ENCODE measurements around the gene EVC. TPM values are rescaled to one million over a fixed set of nuclear protein-coding genes. Genes with fewer than 3 reads are reported as not detected.

EVC gene
- total and polyA plus RNA-seq, 2 experiments from 2014 or later: 4.8 to 8.6 TPM

GRCh38 chr4:5683566-5683965 lies 27.4 kb upstream of the EVC start:
- Histone ChIP-seq H3K9me2 (replicated peaks; ENCODE audit: insufficient read depth) (no peaks in the 10 kb centered on the region), H3K27ac (no peak overlapping the region), H3K36me3 (replicated peaks; ENCODE audit: insufficient read depth, low read depth) (no peaks in the 10 kb centered on the region), H2AFZ (no peak overlapping the region), H3K4me2 (no peak overlapping the region), H3K79me2 (no peaks in the 10 kb centered on the region), H3K9me3 (ENCODE audit: low read depth) (no peaks in the 10 kb centered on the region), H3K4me1 (ENCODE audit: insufficient read depth) (no peaks in the 10 kb centered on the region), H4K20me1 (ENCODE audit: insufficient read depth, poor library complexity, severe bottlenecking) (no peaks in the 10 kb centered on the region), H3K27me3 (no peaks in the 10 kb centered on the region), H3K4me3 (no peak overlapping the region)
- DNase-seq (ENCODE audit: low spot score): no peak
- TF ChIP-seq, protein P1, sequence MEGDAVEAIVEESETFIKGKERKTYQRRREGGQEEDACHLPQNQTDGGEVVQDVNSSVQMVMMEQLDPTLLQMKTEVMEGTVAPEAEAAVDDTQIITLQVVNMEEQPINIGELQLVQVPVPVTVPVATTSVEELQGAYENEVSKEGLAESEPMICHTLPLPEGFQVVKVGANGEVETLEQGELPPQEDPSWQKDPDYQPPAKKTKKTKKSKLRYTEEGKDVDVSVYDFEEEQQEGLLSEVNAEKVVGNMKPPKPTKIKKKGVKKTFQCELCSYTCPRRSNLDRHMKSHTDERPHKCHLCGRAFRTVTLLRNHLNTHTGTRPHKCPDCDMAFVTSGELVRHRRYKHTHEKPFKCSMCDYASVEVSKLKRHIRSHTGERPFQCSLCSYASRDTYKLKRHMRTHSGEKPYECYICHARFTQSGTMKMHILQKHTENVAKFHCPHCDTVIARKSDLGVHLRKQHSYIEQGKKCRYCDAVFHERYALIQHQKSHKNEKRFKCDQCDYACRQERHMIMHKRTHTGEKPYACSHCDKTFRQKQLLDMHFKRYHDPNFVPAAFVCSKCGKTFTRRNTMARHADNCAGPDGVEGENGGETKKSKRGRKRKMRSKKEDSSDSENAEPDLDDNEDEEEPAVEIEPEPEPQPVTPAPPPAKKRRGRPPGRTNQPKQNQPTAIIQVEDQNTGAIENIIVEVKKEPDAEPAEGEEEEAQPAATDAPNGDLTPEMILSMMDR (IDR thresholded peaks at IDR 0.05; ENCODE audit: poor library complexity): no peak
- no peak for TF ChIP-seq EZH2 (IDR thresholded peaks at IDR 0.05; ENCODE audit: borderline replicate concordance)
- TF ChIP-seq EZH2phosphoT487 (IDR thresholded peaks at IDR 0.05; ENCODE audit: low read depth, severe bottlenecking, unreplicated experiment): no peak
- 74% methylated on average over 9 of the region's 10 CpGs for WGBS (ENCODE audit: low lambda C conversion rate, missing lambda C conversion rate)

DNA sequence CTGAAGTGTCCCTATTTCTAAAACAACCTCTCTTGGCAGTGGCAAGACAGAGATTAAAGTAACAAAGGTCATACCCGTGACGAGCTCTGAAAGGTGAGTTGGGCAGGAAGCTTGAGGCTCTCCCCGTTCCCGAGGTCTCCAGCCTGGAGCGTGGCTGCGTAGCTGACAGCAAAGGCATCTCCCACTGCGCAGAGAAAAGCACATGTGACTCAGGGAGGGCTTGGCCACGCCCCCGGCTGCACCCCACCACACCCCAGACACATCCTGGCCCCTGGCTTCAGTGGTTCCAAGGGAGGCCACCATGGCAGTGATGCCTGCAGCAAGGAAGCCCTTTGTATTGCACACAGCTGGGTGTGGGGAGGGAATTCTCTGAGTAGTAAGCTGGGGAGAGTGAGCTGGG lies 25.7 kb upstream of the EVC start:
- H3K27me3 ChIP-seq: no peaks in the 10 kb centered on the region
- no peak overlapping the region for H3K4me3 ChIP-seq
- H4K20me1 ChIP-seq (ENCODE audit: insufficient read depth, poor library complexity, severe bottlenecking): no peaks in the 10 kb centered on the region
- H3K36me3 ChIP-seq (replicated peaks; ENCODE audit: insufficient read depth, low read depth): no peaks in the 10 kb centered on the region
- no peaks in the 10 kb centered on the region for H3K9me2 ChIP-seq (replicated peaks; ENCODE audit: insufficient read depth)
- no peak overlapping the region for H3K4me2 ChIP-seq
- no peak for DNase-seq (ENCODE audit: low spot score)
- H3K4me1 ChIP-seq (ENCODE audit: insufficient read depth): no peaks in the 10 kb centered on the region
- H3K79me2 ChIP-seq: no peaks in the 10 kb centered on the region
- no peaks in the 10 kb centered on the region for H3K9me3 ChIP-seq (ENCODE audit: low read depth)
- TF ChIP-seq, protein P1 (IDR thresholded peaks at IDR 0.05; ENCODE audit: poor library complexity): no peak
- TF ChIP-seq EZH2phosphoT487 (IDR thresholded peaks at IDR 0.05; ENCODE audit: low read depth, severe bottlenecking, unreplicated experiment): no peak
- no peak for TF ChIP-seq EZH2 (IDR thresholded peaks at IDR 0.05; ENCODE audit: borderline replicate concordance)
- 98% methylated on average over 9 of the region's 9 CpGs for WGBS (ENCODE audit: low lambda C conversion rate, missing lambda C conversion rate)
- no peak overlapping the region for H2AFZ ChIP-seq
- H3K27ac ChIP-seq: no peak overlapping the region

DNA sequence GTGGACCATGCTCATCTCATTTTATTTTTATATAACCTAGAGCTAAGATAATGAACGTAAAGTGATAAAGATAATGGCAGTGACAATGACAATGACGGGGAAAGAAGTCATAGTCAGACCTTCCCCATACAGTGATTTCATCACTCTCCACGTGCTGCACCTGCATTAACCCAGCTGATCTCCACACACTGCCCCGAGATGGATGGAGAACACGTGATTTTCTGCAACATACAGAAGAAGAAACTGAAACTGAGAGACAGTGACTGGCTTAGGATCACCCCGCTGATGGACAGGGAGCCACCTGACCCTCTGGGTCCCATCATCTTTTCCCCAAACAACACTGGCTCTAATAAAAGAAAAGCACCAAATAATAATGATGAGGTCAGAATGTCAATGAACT lies 24.7 kb upstream of the EVC start:
- Histone ChIP-seq H3K4me1 (ENCODE audit: insufficient read depth) (no peaks in the 10 kb centered on the region), H2AFZ (no peak overlapping the region)
- 94% methylated on average over 6 of the region's 6 CpGs for WGBS (ENCODE audit: low lambda C conversion rate, missing lambda C conversion rate)

More for the DNA sequence above, 24.7 kb upstream of the EVC start:
- Histone ChIP-seq H3K9me2 (replicated peaks; ENCODE audit: insufficient read depth) (no peaks in the 10 kb centered on the region), H3K4me3 (no peak overlapping the region), H3K27ac (no peak overlapping the region), H3K9me3 (ENCODE audit: low read depth) (no peaks in the 10 kb centered on the region), H3K27me3 (no peaks in the 10 kb centered on the region), H3K36me3 (replicated peaks; ENCODE audit: insufficient read depth, low read depth) (no peaks in the 10 kb centered on the region), H3K4me2 (no peak overlapping the region), H3K79me2 (no peaks in the 10 kb centered on the region), H4K20me1 (ENCODE audit: insufficient read depth, poor library complexity, severe bottlenecking) (no peaks in the 10 kb centered on the region)
- TF ChIP-seq EZH2phosphoT487 (IDR thresholded peaks at IDR 0.05; ENCODE audit: low read depth, severe bottlenecking, unreplicated experiment) (no peak), EZH2 (IDR thresholded peaks at IDR 0.05; ENCODE audit: borderline replicate concordance) (no peak)
- TF ChIP-seq, protein P1 (IDR thresholded peaks at IDR 0.05; ENCODE audit: poor library complexity): no peak
- no peak for DNase-seq (ENCODE audit: low spot score)
